GM23338 (cell line): Measurements from ENCODE around the gene PML. TPM values are rescaled to one million over a fixed set of nuclear protein-coding genes. Genes with fewer than 3 reads are reported as not detected.

Source experiments
- CREB1 ChIP-seq: fragments of 250-450 bp; sonication (Bioruptor Pico); IDR thresholded peaks from 2 replicates; pipeline ENCODE4 v1.5.0; 2020; ENCODE audit warnings: low read depth, mild to moderate bottlenecking, moderate library complexity
- POLR2AphosphoS5 ChIP-seq: IDR thresholded peaks from 2 replicates; pipeline ENCODE4 v1.6.1; 2016; ENCODE audit warnings: antibody characterized with exemption, low read depth
- STAT1 ChIP-seq: IDR thresholded peaks from one replicate; pipeline ENCODE4 v1.6.1; 2016; ENCODE audit warnings: antibody characterized with exemption; ENCODE audit not compliant: unreplicated experiment
- ZNF114 ChIP-seq: fragments of 250-450 bp; sonication (Bioruptor Pico); IDR thresholded peaks from 2 replicates; pipeline ENCODE4 v1.5.0; 2020; ENCODE audit warnings: mild to moderate bottlenecking, moderate library complexity
- polyA plus RNA-seq: library from polyadenylated mRNA; unstranded; fragments of >200 nt; fragmentation: Nextera tagmentation; extraction: Ambion mirVana; gene quantifications from 2 replicates; pipeline ENCODE4 v1.2.1, GENCODE V29; 2016
- total RNA-seq: library from RNA; depleted of rRNA; stranded (reverse); fragments of >200 nt; shearing (Covaris generic); gene quantifications from 2 replicates; pipeline ENCODE4 v1.2.3, GENCODE V29; 2014
- TF ChIP-seq, protein P1 (sequence below): fragments of 250-450 bp; sonication (Bioruptor Pico); IDR thresholded peaks from 2 replicates; pipeline ENCODE4 v1.5.0; 2020; ENCODE audit warnings: mild to moderate bottlenecking, moderate library complexity
- TF ChIP-seq, protein P2 (sequence below): IDR thresholded peaks from 2 replicates; pipeline ENCODE4 v1.6.1; 2016; ENCODE audit warnings: antibody characterized with exemption

PML gene
- total and polyA plus RNA-seq, 2 experiments from 2014 or later: 19.0 to 73.1 TPM

DNA sequence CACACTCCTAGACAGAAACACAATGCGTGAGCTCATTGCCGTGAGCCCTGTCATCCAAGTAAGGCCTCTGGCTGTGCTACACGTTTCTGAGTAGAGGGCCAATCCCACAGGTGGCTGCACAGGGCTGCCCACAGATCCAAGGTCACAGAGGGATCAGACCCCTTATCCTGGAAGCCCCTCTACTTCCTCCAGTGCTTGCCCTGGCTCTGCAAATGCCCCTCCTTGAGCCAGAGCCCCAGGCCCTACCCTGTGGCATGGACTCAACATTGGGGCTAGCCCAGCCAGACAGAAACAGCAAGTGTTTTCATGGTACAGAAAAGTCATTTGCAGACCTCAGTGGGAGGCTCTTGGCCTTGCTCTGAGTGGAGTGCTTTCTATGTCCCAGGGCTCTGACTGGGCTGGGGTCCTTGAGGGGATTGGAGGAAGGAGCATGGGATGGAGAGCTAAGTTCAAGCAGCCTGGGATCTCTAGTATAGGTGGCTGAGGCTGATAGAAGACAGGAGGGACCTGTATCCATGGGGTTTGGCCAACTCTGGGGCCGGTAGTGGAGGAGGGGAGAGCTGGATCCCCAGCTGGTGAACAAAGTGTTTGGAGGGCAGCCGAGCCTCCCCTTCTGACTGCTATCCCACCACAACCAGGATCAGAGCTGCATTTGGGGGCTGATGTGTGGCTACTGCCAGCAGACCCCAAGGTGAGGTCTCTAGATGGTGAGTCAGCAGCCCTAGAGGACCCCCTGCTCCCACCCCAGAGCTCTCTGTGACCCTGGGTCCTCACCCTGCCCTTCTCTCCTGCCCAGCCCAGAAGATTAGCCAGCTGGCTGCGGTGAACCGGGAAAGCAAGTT, 49.1 kb downstream of the PML start (continued):
- TF ChIP-seq, protein P1, sequence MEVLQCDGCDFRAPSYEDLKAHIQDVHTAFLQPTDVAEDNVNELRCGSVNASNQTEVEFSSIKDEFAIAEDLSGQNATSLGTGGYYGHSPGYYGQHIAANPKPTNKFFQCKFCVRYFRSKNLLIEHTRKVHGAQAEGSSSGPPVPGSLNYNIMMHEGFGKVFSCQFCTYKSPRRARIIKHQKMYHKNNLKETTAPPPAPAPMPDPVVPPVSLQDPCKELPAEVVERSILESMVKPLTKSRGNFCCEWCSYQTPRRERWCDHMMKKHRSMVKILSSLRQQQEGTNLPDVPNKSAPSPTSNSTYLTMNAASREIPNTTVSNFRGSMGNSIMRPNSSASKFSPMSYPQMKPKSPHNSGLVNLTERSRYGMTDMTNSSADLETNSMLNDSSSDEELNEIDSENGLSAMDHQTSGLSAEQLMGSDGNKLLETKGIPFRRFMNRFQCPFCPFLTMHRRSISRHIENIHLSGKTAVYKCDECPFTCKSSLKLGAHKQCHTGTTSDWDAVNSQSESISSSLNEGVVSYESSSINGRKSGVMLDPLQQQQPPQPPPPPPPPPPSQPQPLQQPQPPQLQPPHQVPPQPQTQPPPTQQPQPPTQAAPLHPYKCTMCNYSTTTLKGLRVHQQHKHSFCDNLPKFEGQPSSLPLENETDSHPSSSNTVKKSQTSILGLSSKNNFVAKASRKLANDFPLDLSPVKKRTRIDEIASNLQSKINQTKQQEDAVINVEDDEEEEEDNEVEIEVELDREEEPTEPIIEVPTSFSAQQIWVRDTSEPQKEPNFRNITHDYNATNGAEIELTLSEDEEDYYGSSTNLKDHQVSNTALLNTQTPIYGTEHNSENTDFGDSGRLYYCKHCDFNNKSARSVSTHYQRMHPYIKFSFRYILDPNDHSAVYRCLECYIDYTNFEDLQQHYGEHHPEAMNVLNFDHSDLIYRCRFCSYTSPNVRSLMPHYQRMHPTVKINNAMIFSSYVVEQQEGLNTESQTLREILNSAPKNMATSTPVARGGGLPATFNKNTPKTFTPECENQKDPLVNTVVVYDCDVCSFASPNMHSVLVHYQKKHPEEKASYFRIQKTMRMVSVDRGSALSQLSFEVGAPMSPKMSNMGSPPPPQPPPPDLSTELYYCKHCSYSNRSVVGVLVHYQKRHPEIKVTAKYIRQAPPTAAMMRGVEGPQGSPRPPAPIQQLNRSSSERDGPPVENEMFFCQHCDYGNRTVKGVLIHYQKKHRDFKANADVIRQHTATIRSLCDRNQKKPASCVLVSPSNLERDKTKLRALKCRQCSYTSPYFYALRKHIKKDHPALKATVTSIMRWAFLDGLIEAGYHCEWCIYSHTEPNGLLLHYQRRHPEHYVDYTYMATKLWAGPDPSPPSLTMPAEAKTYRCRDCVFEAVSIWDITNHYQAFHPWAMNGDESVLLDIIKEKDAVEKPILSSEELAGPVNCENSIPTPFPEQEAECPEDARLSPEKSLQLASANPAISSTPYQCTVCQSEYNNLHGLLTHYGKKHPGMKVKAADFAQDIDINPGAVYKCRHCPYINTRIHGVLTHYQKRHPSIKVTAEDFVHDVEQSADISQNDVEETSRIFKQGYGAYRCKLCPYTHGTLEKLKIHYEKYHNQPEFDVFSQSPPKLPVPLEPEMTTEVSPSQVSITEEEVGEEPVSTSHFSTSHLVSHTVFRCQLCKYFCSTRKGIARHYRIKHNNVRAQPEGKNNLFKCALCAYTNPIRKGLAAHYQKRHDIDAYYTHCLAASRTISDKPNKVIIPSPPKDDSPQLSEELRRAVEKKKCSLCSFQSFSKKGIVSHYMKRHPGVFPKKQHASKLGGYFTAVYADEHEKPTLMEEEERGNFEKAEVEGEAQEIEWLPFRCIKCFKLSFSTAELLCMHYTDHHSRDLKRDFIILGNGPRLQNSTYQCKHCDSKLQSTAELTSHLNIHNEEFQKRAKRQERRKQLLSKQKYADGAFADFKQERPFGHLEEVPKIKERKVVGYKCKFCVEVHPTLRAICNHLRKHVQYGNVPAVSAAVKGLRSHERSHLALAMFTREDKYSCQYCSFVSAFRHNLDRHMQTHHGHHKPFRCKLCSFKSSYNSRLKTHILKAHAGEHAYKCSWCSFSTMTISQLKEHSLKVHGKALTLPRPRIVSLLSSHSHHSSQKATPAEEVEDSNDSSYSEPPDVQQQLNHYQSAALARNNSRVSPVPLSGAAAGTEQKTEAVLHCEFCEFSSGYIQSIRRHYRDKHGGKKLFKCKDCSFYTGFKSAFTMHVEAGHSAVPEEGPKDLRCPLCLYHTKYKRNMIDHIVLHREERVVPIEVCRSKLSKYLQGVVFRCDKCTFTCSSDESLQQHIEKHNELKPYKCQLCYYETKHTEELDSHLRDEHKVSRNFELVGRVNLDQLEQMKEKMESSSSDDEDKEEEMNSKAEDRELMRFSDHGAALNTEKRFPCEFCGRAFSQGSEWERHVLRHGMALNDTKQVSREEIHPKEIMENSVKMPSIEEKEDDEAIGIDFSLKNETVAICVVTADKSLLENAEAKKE (CRISPR knock-in tag): no peak
- TF ChIP-seq ZNF114: no peak
- no peak for TF ChIP-seq STAT1
- TF ChIP-seq, protein P2, sequence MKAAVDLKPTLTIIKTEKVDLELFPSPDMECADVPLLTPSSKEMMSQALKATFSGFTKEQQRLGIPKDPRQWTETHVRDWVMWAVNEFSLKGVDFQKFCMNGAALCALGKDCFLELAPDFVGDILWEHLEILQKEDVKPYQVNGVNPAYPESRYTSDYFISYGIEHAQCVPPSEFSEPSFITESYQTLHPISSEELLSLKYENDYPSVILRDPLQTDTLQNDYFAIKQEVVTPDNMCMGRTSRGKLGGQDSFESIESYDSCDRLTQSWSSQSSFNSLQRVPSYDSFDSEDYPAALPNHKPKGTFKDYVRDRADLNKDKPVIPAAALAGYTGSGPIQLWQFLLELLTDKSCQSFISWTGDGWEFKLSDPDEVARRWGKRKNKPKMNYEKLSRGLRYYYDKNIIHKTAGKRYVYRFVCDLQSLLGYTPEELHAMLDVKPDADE: no peak
- no peak for TF ChIP-seq POLR2AphosphoS5
- no peak for TF ChIP-seq CREB1 (CRISPR knock-in tag)
